ENCODE data around the gene ADGRA1. TPM values are rescaled to one million over a fixed set of nuclear protein-coding genes. Genes with fewer than 3 reads are reported as not detected.

The ADGRA1 gene
- total and polyA plus RNA-seq, 2 donors (not counting 1 experiment from before 2014, with no cell fraction given) = not detected

GRCh38 chr10:133127291-133128125 lies 39.8 kb downstream of the ADGRA1 start:
- no peak overlapping the region for H3K27ac ChIP-seq (ENCODE audit: insufficient read depth, low read length)
- H3K9me3 ChIP-seq (ENCODE audit: control insufficient read depth, insufficient read depth, low read depth, low read length) = no peaks in the 10 kb centered on the region
- no peak for TF ChIP-seq CTCF (conservative IDR thresholded peaks at IDR 0.05 in 1 of 2, IDR thresholded peaks at IDR 0.05 in 1 of 2; ENCODE audit: low read depth in 1 of 2, low read length in 2 of 2)
- TF ChIP-seq EZH2 (IDR thresholded peaks at IDR 0.05; ENCODE audit: low read length, missing control alignments) = no peak
- no peaks in the 10 kb centered on the region for H3K4me1 ChIP-seq (ENCODE audit: control insufficient read depth, extremely low read depth, insufficient read depth, low read length)
- H3K9ac ChIP-seq (ENCODE audit: insufficient read depth, low read length) = no peak overlapping the region
- no peak overlapping the region for H3K4me3 ChIP-seq (replicated peaks in 1 of 4; ENCODE audit: control extremely low read depth in 1 of 4, insufficient read depth in 1 of 4, low read depth in 3 of 4, low read length in 4 of 4)
- no peaks in the 10 kb centered on the region for H3K79me2 ChIP-seq (ENCODE audit: control insufficient read depth, insufficient read depth, low read length)
- no peak for DNase-seq (ENCODE audit: low read depth in 2 of 2)
- H3K36me3 ChIP-seq (ENCODE audit: control insufficient read depth, insufficient read depth, low read length) = no peaks in the 10 kb centered on the region
- no peaks in the 10 kb centered on the region for H4K20me1 ChIP-seq (ENCODE audit: control insufficient read depth, extremely low read depth, insufficient read depth, low read length)
- no peak overlapping the region for H3K4me2 ChIP-seq (ENCODE audit: extremely low read depth, insufficient read depth, low read length)
- H2AFZ ChIP-seq (ENCODE audit: low read length) = no peak overlapping the region
- H3K27me3 ChIP-seq (ENCODE audit: control insufficient read depth, insufficient read depth, low read length) = no peaks in the 10 kb centered on the region

- Histone ChIP-seq H2AFZ (ENCODE audit: low read length) (no peak overlapping the region), H3K4me2 (ENCODE audit: extremely low read depth, insufficient read depth, low read length) (no peak overlapping the region), H3K36me3 (ENCODE audit: control insufficient read depth, insufficient read depth, low read length) (no peaks in the 10 kb centered on the region), H3K9ac (ENCODE audit: insufficient read depth, low read length) (no peak overlapping the region), H4K20me1 (ENCODE audit: control insufficient read depth, extremely low read depth, insufficient read depth, low read length) (no peaks in the 10 kb centered on the region), H3K9me3 (ENCODE audit: control insufficient read depth, insufficient read depth, low read depth, low read length) (no peaks in the 10 kb centered on the region), H3K4me3 (replicated peaks in 1 of 4; ENCODE audit: control extremely low read depth in 1 of 4, insufficient read depth in 1 of 4, low read depth in 3 of 4, low read length in 4 of 4) (no peak overlapping the region), H3K27me3 (ENCODE audit: control insufficient read depth, insufficient read depth, low read length) (no peaks in the 10 kb centered on the region), H3K27ac (ENCODE audit: insufficient read depth, low read length) (no peak overlapping the region), H3K4me1 (ENCODE audit: control insufficient read depth, extremely low read depth, insufficient read depth, low read length) (no peaks in the 10 kb centered on the region), H3K79me2 (ENCODE audit: control insufficient read depth, insufficient read depth, low read length) (no peaks in the 10 kb centered on the region)
- DNase-seq (ENCODE audit: low read depth in 2 of 2) = no peak
- TF ChIP-seq CTCF (conservative IDR thresholded peaks at IDR 0.05 in 1 of 2, IDR thresholded peaks at IDR 0.05 in 1 of 2; ENCODE audit: low read depth in 1 of 2, low read length in 2 of 2) = no peak
- no peak for TF ChIP-seq EZH2 (IDR thresholded peaks at IDR 0.05; ENCODE audit: low read length, missing control alignments)
These were observed 40.7 kb downstream of the ADGRA1 start for GRCh38 chr10:133128126-133129070.
